ENCODE data around the gene SP7.

- TF ChIP-seq, protein P1, sequence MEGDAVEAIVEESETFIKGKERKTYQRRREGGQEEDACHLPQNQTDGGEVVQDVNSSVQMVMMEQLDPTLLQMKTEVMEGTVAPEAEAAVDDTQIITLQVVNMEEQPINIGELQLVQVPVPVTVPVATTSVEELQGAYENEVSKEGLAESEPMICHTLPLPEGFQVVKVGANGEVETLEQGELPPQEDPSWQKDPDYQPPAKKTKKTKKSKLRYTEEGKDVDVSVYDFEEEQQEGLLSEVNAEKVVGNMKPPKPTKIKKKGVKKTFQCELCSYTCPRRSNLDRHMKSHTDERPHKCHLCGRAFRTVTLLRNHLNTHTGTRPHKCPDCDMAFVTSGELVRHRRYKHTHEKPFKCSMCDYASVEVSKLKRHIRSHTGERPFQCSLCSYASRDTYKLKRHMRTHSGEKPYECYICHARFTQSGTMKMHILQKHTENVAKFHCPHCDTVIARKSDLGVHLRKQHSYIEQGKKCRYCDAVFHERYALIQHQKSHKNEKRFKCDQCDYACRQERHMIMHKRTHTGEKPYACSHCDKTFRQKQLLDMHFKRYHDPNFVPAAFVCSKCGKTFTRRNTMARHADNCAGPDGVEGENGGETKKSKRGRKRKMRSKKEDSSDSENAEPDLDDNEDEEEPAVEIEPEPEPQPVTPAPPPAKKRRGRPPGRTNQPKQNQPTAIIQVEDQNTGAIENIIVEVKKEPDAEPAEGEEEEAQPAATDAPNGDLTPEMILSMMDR (IDR thresholded peaks at IDR 0.05): no peak
- TF ChIP-seq POLR2A (IDR thresholded peaks at IDR 0.05): no peak
- TF ChIP-seq EP300 (IDR thresholded peaks at IDR 0.05): no peak
Measured at GRCh38 chr12:53302903-53303302, 33.3 kb downstream of the SP7 start.

Data from tibial nerve (tissue), 4 donors.